ENCODE results near the gene CIDEB.

The CIDEB gene

GRCh38 chr14:24274101-24274543 is 33.7 kb downstream of the CIDEB start:
- DNase-seq (ENCODE audit: low read depth) = no peak
- no peak overlapping the region for H3K4me3 ChIP-seq (ENCODE audit: low read depth, low read length)

DNA sequence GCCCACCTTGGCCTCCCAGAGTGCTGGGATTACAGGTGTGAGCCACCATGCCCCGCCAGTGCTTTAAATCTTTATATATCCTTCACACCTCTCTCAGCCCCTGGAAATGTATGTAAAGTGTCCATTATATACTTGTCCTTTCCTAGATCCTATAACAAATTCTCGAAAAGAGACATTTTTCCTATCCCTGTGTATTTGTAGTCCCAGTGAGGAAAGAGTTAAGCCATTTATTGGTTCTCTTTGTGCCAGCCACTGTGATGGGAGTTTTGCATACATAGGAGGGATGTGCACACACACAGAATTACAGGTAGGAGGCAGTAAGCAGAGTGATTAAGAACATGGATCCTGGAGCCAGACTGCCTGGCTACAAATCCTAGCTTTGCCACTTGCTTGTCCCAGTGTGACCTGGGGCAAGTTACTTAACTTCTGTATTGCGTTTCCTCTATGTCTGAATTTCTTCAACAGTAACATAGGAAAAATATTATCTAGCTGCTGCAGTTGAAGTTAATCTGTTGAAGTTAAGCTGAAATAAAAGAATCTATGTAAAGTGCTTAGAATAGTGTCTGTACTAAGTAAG is 34.3 kb downstream of the CIDEB start:
- DNase-seq (ENCODE audit: low read depth) = no peak
- H3K4me3 ChIP-seq (ENCODE audit: low read depth, low read length) = no peak overlapping the region

DNA sequence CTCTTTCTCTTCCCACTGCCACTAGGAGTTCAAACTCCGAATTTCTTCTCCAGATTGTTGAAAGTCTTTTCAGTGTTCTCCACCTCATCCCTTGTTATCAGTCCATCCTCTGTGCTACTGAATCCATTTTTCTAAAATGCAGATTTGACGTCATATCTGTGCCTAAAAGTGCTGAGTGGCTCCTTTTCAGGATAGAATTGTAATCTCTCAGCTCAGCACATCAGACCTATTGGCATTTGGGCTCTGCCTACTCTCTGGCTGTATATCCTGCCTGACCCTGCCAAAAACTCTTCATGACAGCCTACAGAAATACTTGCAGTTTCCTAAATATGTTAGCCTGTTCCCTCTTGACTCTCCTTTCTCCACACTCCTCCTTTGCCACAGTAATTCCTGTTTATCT is 35.3 kb downstream of the CIDEB start:
- no peak overlapping the region for H3K4me3 ChIP-seq (ENCODE audit: low read depth, low read length)
- DNase-seq (ENCODE audit: low read depth) = no peak

DNA sequence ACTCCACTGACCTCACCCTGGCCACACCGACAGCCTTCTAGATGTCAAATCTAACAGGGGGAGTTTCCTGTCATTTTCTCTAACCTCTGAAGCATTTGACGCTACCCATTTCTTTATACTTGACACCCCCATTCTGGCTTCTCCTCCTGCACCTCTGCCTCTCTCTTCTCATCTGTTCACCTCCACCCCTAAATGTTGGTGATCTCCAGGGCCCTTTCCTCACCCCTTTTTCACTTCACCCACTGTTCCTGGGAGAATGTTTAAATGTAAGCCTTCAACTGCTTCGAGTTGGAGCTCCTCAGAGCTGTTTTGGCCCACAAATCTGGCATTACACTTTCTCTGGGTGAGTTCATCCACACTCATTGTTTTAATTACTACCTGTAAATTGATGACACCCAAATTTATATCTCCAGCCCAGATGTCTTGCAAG is 35.9 kb downstream of the CIDEB start:
- DNase-seq (ENCODE audit: low read depth) = no peak
- peak overlapping the region; percentile 93 for H3K4me3 ChIP-seq (ENCODE audit: low read depth, low read length)

- DNase-seq (ENCODE audit: low read depth) = peak; percentile 68
- H3K4me3 ChIP-seq (ENCODE audit: low read depth, low read length) = peak within 1 kb of the TSS; percentile 93
Observed at GRCh38 chr14:24271134-24271833, 36.5 kb downstream of the CIDEB start, which contains the start of gene RABGGTA. TSS of gene RABGGTA (minus strand) at chr14:24271597. CDS start at chr14:24271115, 482 bp downstream.

GRCh38 chr14:24270537-24271133 is 37.1 kb downstream of the CIDEB start:
- peak overlapping the region; percentile 93 for H3K4me3 ChIP-seq (ENCODE audit: low read depth, low read length)
- DNase-seq (ENCODE audit: low read depth) = no peak

DNA sequence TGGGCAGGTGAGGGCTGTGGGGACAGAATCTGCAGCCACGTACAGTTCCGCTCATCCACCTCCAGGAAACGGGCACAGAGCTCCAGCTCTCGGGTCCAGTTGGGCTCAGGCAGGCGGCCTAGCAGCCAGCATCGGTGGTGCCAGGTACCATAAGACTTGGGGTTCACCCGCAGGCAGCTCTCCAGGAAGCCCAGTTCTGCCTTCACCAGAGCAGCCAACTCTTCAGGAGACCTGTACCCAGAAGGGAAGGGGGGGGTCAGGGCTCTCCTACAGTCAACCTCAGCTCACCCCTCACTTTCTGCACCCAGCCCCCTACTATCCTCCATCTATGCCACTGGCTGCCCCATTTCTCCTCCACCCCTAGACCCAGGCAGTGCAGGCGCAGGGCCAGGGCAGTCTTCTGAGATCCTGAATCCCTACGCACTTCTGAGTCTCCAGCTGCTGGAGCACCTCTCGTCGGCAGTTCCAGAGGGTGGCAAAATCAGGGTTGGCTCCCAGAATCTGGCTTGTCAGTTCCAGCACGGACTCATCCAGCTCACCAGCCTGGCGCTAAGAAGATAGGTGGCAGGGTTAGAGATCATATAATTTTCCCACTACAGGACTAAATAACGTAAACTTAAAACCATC is 37.8 kb downstream of the CIDEB start:
- no peak overlapping the region for H3K4me3 ChIP-seq (ENCODE audit: low read depth, low read length)
- DNase-seq (ENCODE audit: low read depth) = no peak

DNA sequence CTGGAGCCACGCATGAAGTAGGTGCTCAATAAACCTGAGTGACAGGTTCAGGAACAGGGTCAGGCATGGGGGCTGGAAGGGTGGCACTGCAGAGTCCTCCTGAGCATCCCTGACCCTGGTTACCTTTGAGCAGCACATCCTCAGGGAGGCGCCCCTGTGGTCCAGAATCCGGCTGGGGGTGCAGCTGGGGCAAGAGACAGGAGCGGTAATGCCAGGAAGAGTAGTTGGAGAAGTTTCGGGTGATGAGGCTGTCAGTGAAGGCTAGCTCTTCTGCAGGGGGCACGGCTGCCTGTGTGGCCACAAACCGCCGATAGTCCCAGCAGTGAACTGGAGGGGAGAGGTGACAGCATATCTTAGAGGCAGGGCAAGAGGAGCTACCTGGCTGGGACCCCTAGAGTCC is 38.4 kb downstream of the CIDEB start:
- H3K4me3 ChIP-seq (ENCODE audit: low read depth, low read length) = no peak overlapping the region
- DNase-seq (ENCODE audit: low read depth) = no peak

- no peak for DNase-seq (ENCODE audit: low read depth)
- no peak overlapping the region for H3K4me3 ChIP-seq (ENCODE audit: low read depth, low read length)
Observed at GRCh38 chr14:24268225-24268624, 39.6 kb downstream of the CIDEB start.

DNA sequence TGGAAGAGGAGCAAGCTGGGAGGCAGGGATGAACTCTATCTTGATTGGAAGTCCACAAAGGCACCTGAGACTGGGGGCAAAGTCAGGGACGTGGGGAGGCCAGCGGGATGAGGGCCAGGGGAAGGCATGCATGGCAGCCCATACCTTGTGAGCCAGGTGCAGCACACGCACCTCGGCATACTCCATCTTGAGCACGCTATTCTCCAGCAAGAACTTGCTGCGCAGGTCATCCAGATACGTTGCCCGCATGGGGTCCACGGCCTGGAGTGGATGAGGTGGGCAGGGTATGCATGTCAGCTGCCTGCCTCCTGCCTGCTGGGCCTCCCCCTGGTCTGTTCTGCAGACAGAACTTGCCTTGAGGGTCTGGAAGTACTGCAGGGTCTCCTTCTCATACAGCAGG is 40.3 kb downstream of the CIDEB start:
- no peak for DNase-seq (ENCODE audit: low read depth)
- no peak overlapping the region for H3K4me3 ChIP-seq (ENCODE audit: low read depth, low read length)

- no peak overlapping the region for H3K4me3 ChIP-seq (ENCODE audit: low read depth, low read length)
- DNase-seq (ENCODE audit: low read depth) = no peak
Observed at GRCh38 chr14:24266344-24267244, 41.2 kb downstream of the CIDEB start.

GRCh38 chr14:24264298-24264697 is 43.5 kb downstream of the CIDEB start:
- no peak overlapping the region for H3K4me3 ChIP-seq (ENCODE audit: low read depth, low read length)
- no peak for DNase-seq (ENCODE audit: low read depth)

DNA sequence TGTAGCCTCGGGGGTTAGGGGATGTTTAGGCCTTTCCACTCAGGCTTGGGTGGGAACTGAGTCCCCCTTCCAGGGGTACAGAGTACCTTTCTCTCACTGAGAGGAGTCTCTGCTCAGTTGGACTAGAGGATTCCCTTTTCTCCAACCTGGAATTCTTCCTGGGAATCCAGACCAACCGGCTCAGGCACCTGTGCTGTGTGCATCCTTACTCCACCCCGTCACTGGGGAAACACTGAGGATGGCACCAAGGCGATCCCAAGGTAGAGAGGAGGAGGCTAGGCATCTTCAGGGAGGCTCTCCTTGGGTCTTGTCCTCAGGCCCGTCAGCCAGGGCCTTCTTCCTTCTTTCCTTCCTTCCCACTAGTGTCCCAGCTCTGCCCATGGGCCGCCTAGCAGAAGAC is 43.9 kb downstream of the CIDEB start:
- DNase-seq (ENCODE audit: low read depth) = no peak
- H3K4me3 ChIP-seq (ENCODE audit: low read depth, low read length) = no peak overlapping the region

DNA sequence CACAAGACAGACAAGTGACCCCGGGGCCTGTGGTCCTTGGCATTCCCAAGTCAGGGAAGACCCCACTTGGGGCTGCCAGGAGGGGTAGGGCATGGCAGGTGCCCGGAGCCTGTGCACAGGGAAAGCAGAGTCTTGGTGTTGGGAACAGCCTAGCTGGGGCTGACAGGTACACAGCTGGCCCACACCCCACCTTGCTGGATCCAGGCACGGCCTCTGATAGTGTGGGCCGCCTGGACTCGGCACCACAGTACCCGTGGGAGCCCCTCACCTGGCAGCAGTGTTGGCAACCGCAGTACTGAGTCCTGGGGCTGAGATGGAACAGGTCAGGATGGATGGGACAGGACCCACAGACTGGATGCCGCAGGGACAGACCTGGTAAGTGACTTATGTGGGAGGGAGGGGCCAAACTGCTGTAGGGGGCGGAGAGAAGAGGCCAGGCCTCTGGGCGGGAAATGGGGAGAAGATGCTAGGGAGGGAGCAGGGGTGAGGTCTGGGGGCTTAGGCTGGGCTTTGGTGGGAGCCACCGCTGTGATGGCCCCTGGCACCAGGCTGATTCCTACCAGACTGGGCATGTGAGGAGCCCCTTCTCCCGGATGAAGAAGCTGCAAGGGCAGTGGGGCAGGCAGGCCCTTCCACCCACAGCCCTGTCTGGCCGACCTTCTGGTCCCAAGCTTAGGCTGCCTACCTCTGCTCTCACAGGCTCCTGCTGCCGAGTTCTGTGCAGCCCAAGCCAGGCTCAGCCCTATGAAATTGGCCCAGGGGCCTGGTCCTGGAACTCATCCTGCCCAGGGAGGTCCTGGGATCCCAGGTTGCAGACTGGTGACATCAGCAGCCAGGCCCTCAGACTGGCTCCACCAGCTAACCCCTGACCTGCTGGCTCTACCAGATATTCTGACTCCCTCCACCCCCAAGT is 44.7 kb downstream of the CIDEB start, which contains the start of gene TGM1:
Gene TGM1 (minus strand): TSS at position 357 of the 913 bp plus-strand sequence. CDS start 825 bp downstream, outside the sequence.
- DNase-seq (ENCODE audit: low read depth) = no peak
- H3K4me3 ChIP-seq (ENCODE audit: low read depth, low read length) = no peak within 1 kb of the TSS

DNA sequence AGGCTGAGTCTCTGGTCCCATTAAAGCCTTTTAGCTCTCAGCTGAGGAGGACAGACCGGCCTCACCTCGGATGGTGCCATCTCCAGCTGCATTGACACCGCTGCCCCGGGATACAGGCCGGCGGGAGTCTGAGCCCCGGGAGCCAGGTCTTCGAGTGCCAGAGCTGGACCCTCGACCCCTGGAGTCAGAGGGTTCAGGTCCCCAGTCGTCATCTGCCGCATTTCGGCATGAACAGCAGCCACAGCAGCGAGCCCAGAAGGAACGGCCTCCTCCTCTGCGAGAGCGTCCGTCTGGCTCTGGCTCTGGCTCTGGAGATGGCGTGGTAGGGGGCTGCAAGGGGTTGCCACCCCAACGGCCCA is 45.8 kb downstream of the CIDEB start:
- no peak for DNase-seq (ENCODE audit: low read depth)
- H3K4me3 ChIP-seq (ENCODE audit: low read depth, low read length) = no peak overlapping the region

DNA sequence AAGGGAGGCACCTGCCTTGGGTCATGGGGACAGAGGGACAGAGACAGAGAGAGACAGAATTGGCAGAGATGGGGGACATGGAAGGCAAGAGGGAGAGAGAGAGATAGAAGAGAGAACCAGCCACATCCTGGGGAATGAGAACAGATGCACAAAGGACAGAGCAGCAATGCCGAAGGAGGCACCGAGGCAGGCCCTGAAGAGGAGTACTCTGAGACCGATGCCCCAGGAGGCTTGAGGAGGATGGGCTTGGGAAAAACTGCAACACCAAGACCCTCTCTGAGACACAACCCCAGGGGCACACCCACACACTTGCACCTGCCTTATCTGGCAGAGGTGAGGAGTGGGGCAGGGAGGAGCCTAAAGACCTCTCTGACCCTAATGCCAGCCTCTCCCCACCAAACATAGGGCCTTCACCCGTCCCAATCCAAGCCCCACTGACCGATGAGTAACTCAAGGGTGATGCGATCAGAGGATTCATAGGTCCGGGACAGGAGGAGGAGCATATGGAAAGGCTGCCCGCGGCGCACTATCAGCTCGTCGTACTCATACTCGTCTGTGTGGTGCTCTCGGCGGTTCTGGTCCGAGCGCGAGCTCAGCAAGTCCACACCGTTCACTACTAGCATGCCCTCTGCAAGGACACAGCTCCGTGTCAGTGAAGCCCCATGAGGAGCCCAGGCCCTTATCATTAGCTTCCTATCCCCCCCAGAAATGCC is 46.4 kb downstream of the CIDEB start:
- no peak overlapping the region for H3K4me3 ChIP-seq (ENCODE audit: low read depth, low read length)
- DNase-seq (ENCODE audit: low read depth) = no peak

DNA sequence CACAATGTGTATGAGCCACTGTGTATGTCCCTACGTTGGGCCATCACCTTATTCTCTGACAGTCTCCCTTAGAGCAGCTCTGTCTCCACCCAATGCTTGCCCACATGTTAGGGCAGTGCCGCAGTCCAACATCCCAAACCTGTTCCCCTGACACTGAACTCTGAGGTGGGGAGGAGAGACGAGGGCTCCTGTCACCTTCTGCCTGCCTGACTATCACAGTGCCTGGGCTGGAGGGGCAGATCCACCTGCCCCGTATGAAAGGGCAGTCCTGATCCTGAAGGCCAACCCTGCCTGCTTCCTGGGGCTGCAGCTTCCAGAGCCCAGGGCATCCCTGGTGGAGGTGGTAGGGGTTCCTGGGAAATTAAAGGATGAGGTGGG is 47.0 kb downstream of the CIDEB start:
- DNase-seq (ENCODE audit: low read depth) = no peak
- H3K4me3 ChIP-seq (ENCODE audit: low read depth, low read length) = no peak overlapping the region
